ENCODE measurements around the gene GBX1. TPM values are rescaled to one million over a fixed set of nuclear protein-coding genes. Genes with fewer than 3 reads are reported as not detected.

GBX1 gene
- total and polyA plus RNA-seq, 4 donors, result not detected

GRCh38 chr7:151207315-151207714 is 39.8 kb upstream of the GBX1 start:
- Histone ChIP-seq H3K4me3 (no peak overlapping the region), H3K9me3 (ENCODE audit: control insufficient read depth in 4 of 4, insufficient read depth in 3 of 4, low read length in 3 of 4) (no peaks in the 10 kb centered on the region), H3K36me3 (ENCODE audit: control insufficient read depth in 4 of 4, insufficient read depth in 4 of 4, low read length in 4 of 4) (no peaks in the 10 kb centered on the region), H3K27me3 (ENCODE audit: control insufficient read depth in 3 of 3, insufficient read depth in 3 of 3, low read length in 2 of 3) (peaks cover 0 to 7% (median 0%) of the 10 kb centered on the region in 3 donors), H3K27ac (ENCODE audit: low read depth in 1 of 2, low read length in 1 of 2) (no peak overlapping the region), H3K4me1 (ENCODE audit: control insufficient read depth in 5 of 5, insufficient read depth in 5 of 5, low read length in 5 of 5) (peaks cover 0 to 10% (median 5%) of the 10 kb centered on the region in 5 donors), H3K9ac (ENCODE audit: insufficient read depth in 1 of 2, low read length in 2 of 2) (no peak overlapping the region)
- ATAC-seq (ENCODE audit: insufficient read depth, low FRiP score) (no peak), DNase-seq (no peak)
- TF ChIP-seq CTCF (IDR thresholded peaks at IDR 0.05; ENCODE audit: control extremely low read depth, extremely low read depth), result no peak
- WGBS, 2 donors, result 30 to 53% methylated on average over 9 of the region's 9 CpGs

- DNase-seq, result no peak
- Histone ChIP-seq H3K4me3 (no peak overlapping the region), H3K27ac (ENCODE audit: low read depth in 1 of 2, low read length in 1 of 2) (no peak overlapping the region), H3K9me3 (ENCODE audit: control insufficient read depth in 4 of 4, insufficient read depth in 3 of 4, low read length in 3 of 4) (no peaks in the 10 kb centered on the region), H3K36me3 (ENCODE audit: control insufficient read depth in 4 of 4, insufficient read depth in 4 of 4, low read length in 4 of 4) (no peaks in the 10 kb centered on the region), H3K27me3 (ENCODE audit: control insufficient read depth in 3 of 3, insufficient read depth in 3 of 3, low read length in 2 of 3) (peaks cover 0 to 7% (median 0%) of the 10 kb centered on the region in 3 donors), H3K9ac (ENCODE audit: insufficient read depth in 1 of 2, low read length in 2 of 2) (no peak overlapping the region), H3K4me1 (ENCODE audit: control insufficient read depth in 5 of 5, insufficient read depth in 5 of 5, low read length in 5 of 5) (peaks cover 0 to 10% (median 5%) of the 10 kb centered on the region in 5 donors)
- no peak for ATAC-seq (ENCODE audit: insufficient read depth, low FRiP score)
- WGBS, 2 donors, result 30 to 45% methylated on average over 9 of the region's 9 CpGs
- no peak for TF ChIP-seq CTCF (IDR thresholded peaks at IDR 0.05; ENCODE audit: control extremely low read depth, extremely low read depth)
Measured at GRCh38 chr7:151206914-151207313, 39.4 kb upstream of the GBX1 start.

GRCh38 chr7:151205730-151206129 is 38.2 kb upstream of the GBX1 start:
- peaks cover 0 to 7% (median 0%) of the 10 kb centered on the region in 3 donors for H3K27me3 ChIP-seq (ENCODE audit: control insufficient read depth in 3 of 3, insufficient read depth in 3 of 3, low read length in 2 of 3)
- 68 to 71% methylated on average over 6 of the region's 6 CpGs for WGBS, 2 donors

More at GRCh38 chr7:151205730-151206129, 38.2 kb upstream of the GBX1 start:
- TF ChIP-seq CTCF (IDR thresholded peaks at IDR 0.05; ENCODE audit: control extremely low read depth, extremely low read depth), result no peak
- no peak for ATAC-seq (ENCODE audit: insufficient read depth, low FRiP score)
- H3K9me3 ChIP-seq (ENCODE audit: control insufficient read depth in 4 of 4, insufficient read depth in 3 of 4, low read length in 3 of 4), result no peaks in the 10 kb centered on the region
- no peak overlapping the region for H3K4me3 ChIP-seq
- H3K4me1 ChIP-seq (ENCODE audit: control insufficient read depth in 5 of 5, insufficient read depth in 5 of 5, low read length in 5 of 5), result peaks cover 0 to 10% (median 5%) of the 10 kb centered on the region in 5 donors
- H3K36me3 ChIP-seq (ENCODE audit: control insufficient read depth in 4 of 4, insufficient read depth in 4 of 4, low read length in 4 of 4), result no peaks in the 10 kb centered on the region
- no peak overlapping the region for H3K27ac ChIP-seq (ENCODE audit: low read depth in 1 of 2, low read length in 1 of 2)
- no peak for DNase-seq
- H3K9ac ChIP-seq (ENCODE audit: insufficient read depth in 1 of 2, low read length in 2 of 2), result no peak overlapping the region
